ENCODE data around the gene KCNJ6. TPM values are rescaled to one million over a fixed set of nuclear protein-coding genes. Genes with fewer than 3 reads are reported as not detected.

The KCNJ6 gene
- total RNA-seq, 1 experiment from 2014 or later = not detected

GRCh38 chr21:37737507-37737906, 178.8 kb downstream of the KCNJ6 start:
- DNase-seq (ENCODE audit: low read depth, low spot score) = no peak
- in situ Hi-C loops (cut with HindIII; ENCODE audit: low pct_unique_long_range_greater_than_20kb, low sequenced_read_pairs) (no loop called here), intact Hi-C loops (cut with micrococcal nuclease; ENCODE audit: unreplicated experiment) (no loop called here)
- Histone ChIP-seq H3K9me3 (ENCODE audit: control insufficient read depth, insufficient read depth, low read depth, low read length) (no peaks in the 10 kb centered on the region), H3K27ac (ENCODE audit: low read length) (no peak overlapping the region), H3K4me1 (ENCODE audit: control insufficient read depth, insufficient read depth, low read length) (no peaks in the 10 kb centered on the region), H3K27me3 (ENCODE audit: control insufficient read depth, insufficient read depth, low read length) (peaks cover 2% of the 10 kb centered on the region; the same call in 1 of the 2 replicates), H3K36me3 (ENCODE audit: control insufficient read depth, insufficient read depth, low read length) (no peaks in the 10 kb centered on the region), H3K4me3 (ENCODE audit: low read depth in 2 of 2, low read length in 2 of 2) (no peak overlapping the region)
- BruUV-seq (replicated peaks) = no TSS peak
- no peak for ATAC-seq
- CTCF ChIA-PET = no interaction called here
- TF ChIP-seq POLR2AphosphoS5 (IDR thresholded peaks at IDR 0.05; ENCODE audit: low read depth, low read length) (no peak), SIN3A (IDR thresholded peaks at IDR 0.05; ENCODE audit: borderline replicate concordance, insufficient read depth, low read depth, low read length) (no peak), REST (IDR thresholded peaks at IDR 0.05; ENCODE audit: insufficient read depth in 1 of 2, low read depth in 2 of 2, low read length in 1 of 2) (no peak)
- TF ChIP-seq, protein P1, sequence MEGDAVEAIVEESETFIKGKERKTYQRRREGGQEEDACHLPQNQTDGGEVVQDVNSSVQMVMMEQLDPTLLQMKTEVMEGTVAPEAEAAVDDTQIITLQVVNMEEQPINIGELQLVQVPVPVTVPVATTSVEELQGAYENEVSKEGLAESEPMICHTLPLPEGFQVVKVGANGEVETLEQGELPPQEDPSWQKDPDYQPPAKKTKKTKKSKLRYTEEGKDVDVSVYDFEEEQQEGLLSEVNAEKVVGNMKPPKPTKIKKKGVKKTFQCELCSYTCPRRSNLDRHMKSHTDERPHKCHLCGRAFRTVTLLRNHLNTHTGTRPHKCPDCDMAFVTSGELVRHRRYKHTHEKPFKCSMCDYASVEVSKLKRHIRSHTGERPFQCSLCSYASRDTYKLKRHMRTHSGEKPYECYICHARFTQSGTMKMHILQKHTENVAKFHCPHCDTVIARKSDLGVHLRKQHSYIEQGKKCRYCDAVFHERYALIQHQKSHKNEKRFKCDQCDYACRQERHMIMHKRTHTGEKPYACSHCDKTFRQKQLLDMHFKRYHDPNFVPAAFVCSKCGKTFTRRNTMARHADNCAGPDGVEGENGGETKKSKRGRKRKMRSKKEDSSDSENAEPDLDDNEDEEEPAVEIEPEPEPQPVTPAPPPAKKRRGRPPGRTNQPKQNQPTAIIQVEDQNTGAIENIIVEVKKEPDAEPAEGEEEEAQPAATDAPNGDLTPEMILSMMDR (IDR thresholded peaks at IDR 0.05) = no peak
- POLR2A ChIA-PET = no interaction called here

DNA sequence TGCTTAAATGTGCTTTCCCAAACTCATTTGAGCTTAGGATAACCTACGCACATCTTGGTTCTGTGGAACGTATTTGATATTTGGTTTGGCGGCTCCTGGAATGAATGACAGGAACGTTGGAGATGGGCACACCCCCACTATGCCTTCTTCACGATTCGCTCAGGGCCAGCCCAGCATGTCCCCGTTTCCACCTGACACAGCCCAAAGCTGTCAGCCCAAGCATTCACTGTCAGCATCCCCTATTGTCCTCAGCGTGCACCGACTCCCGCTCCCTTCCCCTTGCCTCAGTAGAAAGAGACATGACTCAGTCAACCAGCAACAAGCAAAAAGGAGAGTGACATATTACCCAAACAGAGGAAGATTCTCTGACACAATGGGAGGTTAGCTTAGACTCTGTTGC, 181.4 kb downstream of the KCNJ6 start:
- CTCF ChIA-PET = no interaction called here
- peaks cover 4% of the 10 kb centered on the region; the same call in 1 of the 2 replicates for H3K27me3 ChIP-seq (ENCODE audit: control insufficient read depth, insufficient read depth, low read length)
- H3K4me1 ChIP-seq (ENCODE audit: control insufficient read depth, insufficient read depth, low read length) = no peaks in the 10 kb centered on the region
- no peak for DNase-seq (ENCODE audit: low read depth, low spot score)
- H3K4me3 ChIP-seq (ENCODE audit: low read depth in 2 of 2, low read length in 2 of 2) = no peak overlapping the region
- BruUV-seq (replicated peaks) = no TSS peak
- no peak for ATAC-seq
- H3K27ac ChIP-seq (ENCODE audit: low read length) = no peak overlapping the region
- in situ Hi-C loops (cut with HindIII; ENCODE audit: low pct_unique_long_range_greater_than_20kb, low sequenced_read_pairs) (no loop called here), intact Hi-C loops (cut with micrococcal nuclease; ENCODE audit: unreplicated experiment) (no loop called here)
- no peaks in the 10 kb centered on the region for H3K36me3 ChIP-seq (ENCODE audit: control insufficient read depth, insufficient read depth, low read length)
- no peaks in the 10 kb centered on the region for H3K9me3 ChIP-seq (ENCODE audit: control insufficient read depth, insufficient read depth, low read depth, low read length)
- TF ChIP-seq, protein P1 (IDR thresholded peaks at IDR 0.05) = no peak
- TF ChIP-seq POLR2AphosphoS5 (IDR thresholded peaks at IDR 0.05; ENCODE audit: low read depth, low read length) (no peak), SIN3A (IDR thresholded peaks at IDR 0.05; ENCODE audit: borderline replicate concordance, insufficient read depth, low read depth, low read length) (no peak), REST (IDR thresholded peaks at IDR 0.05; ENCODE audit: insufficient read depth in 1 of 2, low read depth in 2 of 2, low read length in 1 of 2) (no peak), TCF7L2 (IDR thresholded peaks at IDR 0.05; ENCODE audit: low read depth, low read length) (no peak)
- POLR2A ChIA-PET = no interaction called here
